ENCODE measurements around the gene RAB37. TPM values are rescaled to one million over a fixed set of nuclear protein-coding genes. Genes with fewer than 3 reads are reported as not detected.

The RAB37 gene
- total and polyA plus RNA-seq, 2 donors (not counting 1 experiment from before 2014, with no cell fraction given), result 67.6 to 76.8 TPM

GRCh38 chr17:74733365-74734122, 3.5 kb upstream of the RAB37 start:
- ChIA-PET POLR2A (no interaction called here), CTCF (no interaction called here)
- peaks cover 8% of the 10 kb centered on the region for H3K79me2 ChIP-seq (ENCODE audit: control insufficient read depth, insufficient read depth, low read length)
- H3K4me3 ChIP-seq (ENCODE audit: control extremely low read depth in 1 of 5, extremely low read depth in 1 of 5, insufficient read depth in 1 of 5, low read depth in 2 of 5, low read length in 4 of 5), result no peak overlapping the region
- Mint-ChIP-seq H3K27ac (no peak overlapping the region), H3K4me1 (peaks cover 32% of the 10 kb centered on the region), H3K4me3 (no peak overlapping the region), H3K27me3 (no peaks in the 10 kb centered on the region), H3K9me3 (ENCODE audit: insufficient read depth) (no peaks in the 10 kb centered on the region)
- H3K27ac ChIP-seq (ENCODE audit: low read length in 2 of 2), result no peak overlapping the region
- no peaks in the 10 kb centered on the region for H4K20me1 ChIP-seq (ENCODE audit: control insufficient read depth, insufficient read depth, low read length, poor library complexity, severe bottlenecking)
- peaks cover 0 to 10% (median 0%) of the 10 kb centered on the region in 4 experiments for H3K27me3 ChIP-seq (replicated peaks in 1 of 4; ENCODE audit: control extremely low read depth in 1 of 4, control insufficient read depth in 3 of 4, insufficient read depth in 4 of 4, low read length in 3 of 4)
- TF ChIP-seq EZH2 (IDR thresholded peaks at IDR 0.05; ENCODE audit: borderline replicate concordance, insufficient read depth, low read depth, low read length, poor library complexity, severe bottlenecking), result no peak
- H3K9ac ChIP-seq (ENCODE audit: low read length), result no peak overlapping the region
- intact Hi-C loops (cut with micrococcal nuclease), result no loop called here
- ATAC-seq (ENCODE audit: low read depth) (no peak), DNase-seq (no peak)
- peaks cover 24 to 48% of the 10 kb centered on the region in 2 donors for H3K4me1 ChIP-seq (ENCODE audit: control insufficient read depth in 2 of 2, insufficient read depth in 2 of 2, low read length in 2 of 2)
- no peaks in the 10 kb centered on the region for H3K36me3 ChIP-seq (replicated peaks in 1 of 2; ENCODE audit: control extremely low read depth in 1 of 2, control insufficient read depth in 1 of 2, extremely low read depth in 1 of 2, insufficient read depth in 2 of 2, low read length in 1 of 2)
- H3K4me2 ChIP-seq (replicated peaks; ENCODE audit: low read depth, low read length, poor library complexity, severe bottlenecking), result no peak overlapping the region
- 52% methylated on average over 7 of the region's 9 CpGs for WGBS (ENCODE audit: insufficient coverage)
- H2AFZ ChIP-seq (ENCODE audit: insufficient read depth, low read depth, low read length, poor library complexity, severe bottlenecking), result no peak overlapping the region
- no peaks in the 10 kb centered on the region for H3K9me3 ChIP-seq (ENCODE audit: control extremely low read depth in 1 of 3, control insufficient read depth in 2 of 3, insufficient read depth in 1 of 3, low read length in 2 of 3)

- Histone ChIP-seq H3K27ac (ENCODE audit: low read length in 2 of 2) (no peak overlapping the region), H3K36me3 (replicated peaks in 1 of 2; ENCODE audit: control extremely low read depth in 1 of 2, control insufficient read depth in 1 of 2, extremely low read depth in 1 of 2, insufficient read depth in 2 of 2, low read length in 1 of 2) (no peaks in the 10 kb centered on the region), H3K4me3 (ENCODE audit: control extremely low read depth in 1 of 5, extremely low read depth in 1 of 5, insufficient read depth in 1 of 5, low read depth in 2 of 5, low read length in 4 of 5) (no peak overlapping the region), H3K27me3 (replicated peaks in 1 of 4; ENCODE audit: control extremely low read depth in 1 of 4, control insufficient read depth in 3 of 4, insufficient read depth in 4 of 4, low read length in 3 of 4) (peaks cover 0 to 10% (median 0%) of the 10 kb centered on the region in 4 experiments), H3K4me2 (replicated peaks; ENCODE audit: low read depth, low read length, poor library complexity, severe bottlenecking) (no peak overlapping the region), H3K4me1 (ENCODE audit: control insufficient read depth in 2 of 2, insufficient read depth in 2 of 2, low read length in 2 of 2) (peaks cover 31 to 56% of the 10 kb centered on the region in 2 donors), H3K79me2 (ENCODE audit: control insufficient read depth, insufficient read depth, low read length) (peaks cover 15% of the 10 kb centered on the region), H4K20me1 (ENCODE audit: control insufficient read depth, insufficient read depth, low read length, poor library complexity, severe bottlenecking) (no peaks in the 10 kb centered on the region), H3K9ac (ENCODE audit: low read length) (no peak overlapping the region), H3K9me3 (ENCODE audit: control extremely low read depth in 1 of 3, control insufficient read depth in 2 of 3, insufficient read depth in 1 of 3, low read length in 2 of 3) (no peaks in the 10 kb centered on the region), H2AFZ (ENCODE audit: insufficient read depth, low read depth, low read length, poor library complexity, severe bottlenecking) (no peak overlapping the region)
- WGBS (ENCODE audit: insufficient coverage), result 100% methylated on average over 1 of the region's 3 CpGs
- intact Hi-C loops (cut with micrococcal nuclease), result no loop called here
- no peaks in the 10 kb centered on the region for H3K9me3 Mint-ChIP-seq (ENCODE audit: insufficient read depth)
- H3K27ac Mint-ChIP-seq, result no peak overlapping the region
- H3K27me3 Mint-ChIP-seq, result no peaks in the 10 kb centered on the region
- no peak overlapping the region for H3K4me3 Mint-ChIP-seq
- peaks cover 39% of the 10 kb centered on the region for H3K4me1 Mint-ChIP-seq
- ATAC-seq (ENCODE audit: low read depth) (no peak), DNase-seq (no peak)
- ChIA-PET CTCF (interaction anchor here (5.0 to 5.6 kb wide), 2 partner anchors 12 to 77 kb away, joined by 65 to 344 read pairs; no protein-coding TSS in a partner anchor), POLR2A (interaction anchor here (0.6 to 0.7 kb wide), 2 partner anchors 121 to 292 kb away, joined by 3 to 4 read pairs; no protein-coding TSS in a partner anchor)
- TF ChIP-seq CTCF (IDR thresholded peaks at IDR 0.05) (no peak), EZH2 (IDR thresholded peaks at IDR 0.05; ENCODE audit: borderline replicate concordance, insufficient read depth, low read depth, low read length, poor library complexity, severe bottlenecking) (no peak)
Observed at GRCh38 chr17:74734256-74734655, 2.8 kb upstream of the RAB37 start.
